HL-60 (cell line): ENCODE measurements around the gene PANK4.

Experiments used
- DNase-seq, 2 experiments: peaks; one replicate each; pipeline ENCODE4 v3.0.0-alpha.2; 2010 to 2020; ENCODE audit warnings: low read depth in 1 of 2, low spot score in 1 of 2
- H3K27ac ChIP-seq: fragments of 250-450 bp; sonication (Bioruptor Pico); replicated peaks from 2 replicates; pipeline ENCODE4 v1.5.1; 2020; ENCODE audit warnings: mild to moderate bottlenecking, moderate library complexity
- H3K27me3 ChIP-seq: fragments of 250-450 bp; sonication (Bioruptor Pico); 2 replicates; pipeline ENCODE4 v1.5.1; 2021; ENCODE audit warnings: mild to moderate bottlenecking, moderate library complexity; ENCODE audit not compliant: insufficient read depth, poor library complexity, severe bottlenecking
- H3K4me3 ChIP-seq: replicated peaks from 2 replicates; pipeline ENCODE4 v1.5.1; 2011; ENCODE audit warnings: mild to moderate bottlenecking, control low read depth, low read length; ENCODE audit not compliant: insufficient read depth
- GABPA ChIP-seq: IDR thresholded peaks from 2 replicates; pipeline ENCODE4 v1.6.1; 2012; ENCODE audit warnings: low read depth
- POLR2AphosphoS5 ChIP-seq: IDR thresholded peaks from 2 replicates; pipeline ENCODE4 v1.6.1; 2012; ENCODE audit warnings: low read depth
- SPI1 ChIP-seq: IDR thresholded peaks from 2 replicates; pipeline ENCODE4 v1.6.1; 2012; ENCODE audit warnings: low read depth, mild to moderate bottlenecking, borderline replicate concordance
- TF ChIP-seq, protein P1 (sequence below): IDR thresholded peaks from one replicate; pipeline ENCODE4 v1.5.1; 2011; ENCODE audit warnings: low read length, control low read depth, inconsistent platforms; ENCODE audit not compliant: insufficient read depth
- TF ChIP-seq, protein P2 (sequence below): IDR thresholded peaks from 2 replicates; pipeline ENCODE4 v1.6.1; 2012; ENCODE audit warnings: low read depth; ENCODE audit not compliant: insufficient replicate concordance

PANK4 gene

DNA sequence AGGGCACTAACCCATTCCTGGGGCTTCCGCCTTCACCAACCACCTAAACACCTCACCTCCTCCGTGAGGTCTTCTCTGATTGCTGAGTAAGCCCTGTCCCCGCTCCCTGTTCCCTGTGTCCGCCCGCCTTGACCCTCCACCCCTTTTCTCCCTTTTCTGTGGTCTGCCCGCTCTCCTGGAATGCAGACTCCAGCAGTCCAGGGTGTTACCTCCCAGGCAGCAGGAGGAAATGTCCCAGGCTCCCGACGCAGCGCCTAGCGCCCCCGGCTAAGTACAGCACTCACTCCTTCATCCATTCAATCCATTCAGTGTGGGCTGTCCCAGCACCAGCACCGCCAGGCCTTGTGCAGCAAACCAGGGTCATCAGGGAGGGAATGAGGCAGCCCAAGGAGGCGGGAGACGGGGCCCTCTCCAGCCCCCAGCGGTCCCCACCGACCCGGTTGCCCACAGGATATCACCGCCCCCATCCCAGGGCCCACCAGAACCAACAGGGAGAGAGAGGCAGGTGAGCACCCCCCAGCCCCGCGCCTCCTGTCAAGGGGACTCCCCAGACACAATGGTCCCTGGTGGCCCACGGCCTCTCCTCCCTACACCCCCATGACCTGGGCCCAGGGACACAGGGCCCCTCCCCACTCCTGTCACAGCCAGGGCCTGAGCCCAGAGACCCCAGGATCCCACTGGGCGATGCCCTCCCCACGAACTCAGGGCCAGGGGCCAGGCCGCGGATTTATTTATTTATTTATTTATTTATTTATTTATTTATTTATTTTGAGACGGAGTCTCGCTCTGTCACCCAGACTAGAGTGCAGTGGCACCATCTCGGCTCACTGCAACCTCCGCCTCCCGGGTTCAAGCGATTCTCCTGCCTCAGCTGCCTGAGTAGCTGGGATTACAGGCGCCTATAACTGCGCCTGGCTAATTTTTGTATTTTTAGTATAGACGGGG lies 40.0 kb upstream of the PANK4 start:
- no peak overlapping the region for H3K27ac ChIP-seq
- DNase-seq, result no peak

DNA sequence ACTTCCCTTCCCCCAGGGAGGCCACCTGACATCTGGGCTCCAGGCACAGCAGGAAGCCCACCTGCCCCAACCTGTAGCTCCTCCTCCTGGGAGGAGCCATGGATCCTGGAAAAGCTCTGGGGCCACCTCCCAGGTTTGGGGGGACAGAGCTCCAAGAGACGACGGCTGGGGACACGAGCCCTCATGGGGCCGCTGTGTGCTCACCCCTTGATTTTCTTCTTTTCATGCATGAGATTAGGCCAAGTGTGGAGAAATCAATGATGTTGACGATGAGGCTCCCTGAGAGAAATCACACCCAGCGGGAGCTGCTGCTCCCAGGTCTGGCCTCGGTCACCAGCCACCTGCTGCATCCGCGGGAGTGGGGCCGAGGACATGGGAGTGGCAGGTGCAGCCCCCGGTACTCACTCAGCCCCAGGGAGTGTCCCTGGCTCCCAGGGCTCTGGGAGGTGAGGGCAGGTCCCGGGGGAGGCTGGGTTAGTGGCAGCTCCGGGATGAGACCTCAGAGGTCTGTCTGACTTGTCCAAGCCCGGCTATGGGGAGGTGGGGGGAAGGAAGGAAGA lies 38.5 kb upstream of the PANK4 start:
- DNase-seq, result no peak
- H3K27me3 ChIP-seq, result no peaks in the 10 kb centered on the region
- TF ChIP-seq, protein P1, sequence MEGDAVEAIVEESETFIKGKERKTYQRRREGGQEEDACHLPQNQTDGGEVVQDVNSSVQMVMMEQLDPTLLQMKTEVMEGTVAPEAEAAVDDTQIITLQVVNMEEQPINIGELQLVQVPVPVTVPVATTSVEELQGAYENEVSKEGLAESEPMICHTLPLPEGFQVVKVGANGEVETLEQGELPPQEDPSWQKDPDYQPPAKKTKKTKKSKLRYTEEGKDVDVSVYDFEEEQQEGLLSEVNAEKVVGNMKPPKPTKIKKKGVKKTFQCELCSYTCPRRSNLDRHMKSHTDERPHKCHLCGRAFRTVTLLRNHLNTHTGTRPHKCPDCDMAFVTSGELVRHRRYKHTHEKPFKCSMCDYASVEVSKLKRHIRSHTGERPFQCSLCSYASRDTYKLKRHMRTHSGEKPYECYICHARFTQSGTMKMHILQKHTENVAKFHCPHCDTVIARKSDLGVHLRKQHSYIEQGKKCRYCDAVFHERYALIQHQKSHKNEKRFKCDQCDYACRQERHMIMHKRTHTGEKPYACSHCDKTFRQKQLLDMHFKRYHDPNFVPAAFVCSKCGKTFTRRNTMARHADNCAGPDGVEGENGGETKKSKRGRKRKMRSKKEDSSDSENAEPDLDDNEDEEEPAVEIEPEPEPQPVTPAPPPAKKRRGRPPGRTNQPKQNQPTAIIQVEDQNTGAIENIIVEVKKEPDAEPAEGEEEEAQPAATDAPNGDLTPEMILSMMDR, result no peak
- TF ChIP-seq SPI1 (no peak), POLR2AphosphoS5 (no peak)
- TF ChIP-seq, protein P2, sequence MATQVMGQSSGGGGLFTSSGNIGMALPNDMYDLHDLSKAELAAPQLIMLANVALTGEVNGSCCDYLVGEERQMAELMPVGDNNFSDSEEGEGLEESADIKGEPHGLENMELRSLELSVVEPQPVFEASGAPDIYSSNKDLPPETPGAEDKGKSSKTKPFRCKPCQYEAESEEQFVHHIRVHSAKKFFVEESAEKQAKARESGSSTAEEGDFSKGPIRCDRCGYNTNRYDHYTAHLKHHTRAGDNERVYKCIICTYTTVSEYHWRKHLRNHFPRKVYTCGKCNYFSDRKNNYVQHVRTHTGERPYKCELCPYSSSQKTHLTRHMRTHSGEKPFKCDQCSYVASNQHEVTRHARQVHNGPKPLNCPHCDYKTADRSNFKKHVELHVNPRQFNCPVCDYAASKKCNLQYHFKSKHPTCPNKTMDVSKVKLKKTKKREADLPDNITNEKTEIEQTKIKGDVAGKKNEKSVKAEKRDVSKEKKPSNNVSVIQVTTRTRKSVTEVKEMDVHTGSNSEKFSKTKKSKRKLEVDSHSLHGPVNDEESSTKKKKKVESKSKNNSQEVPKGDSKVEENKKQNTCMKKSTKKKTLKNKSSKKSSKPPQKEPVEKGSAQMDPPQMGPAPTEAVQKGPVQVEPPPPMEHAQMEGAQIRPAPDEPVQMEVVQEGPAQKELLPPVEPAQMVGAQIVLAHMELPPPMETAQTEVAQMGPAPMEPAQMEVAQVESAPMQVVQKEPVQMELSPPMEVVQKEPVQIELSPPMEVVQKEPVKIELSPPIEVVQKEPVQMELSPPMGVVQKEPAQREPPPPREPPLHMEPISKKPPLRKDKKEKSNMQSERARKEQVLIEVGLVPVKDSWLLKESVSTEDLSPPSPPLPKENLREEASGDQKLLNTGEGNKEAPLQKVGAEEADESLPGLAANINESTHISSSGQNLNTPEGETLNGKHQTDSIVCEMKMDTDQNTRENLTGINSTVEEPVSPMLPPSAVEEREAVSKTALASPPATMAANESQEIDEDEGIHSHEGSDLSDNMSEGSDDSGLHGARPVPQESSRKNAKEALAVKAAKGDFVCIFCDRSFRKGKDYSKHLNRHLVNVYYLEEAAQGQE, result no peak

More for the DNA sequence above, 40.0 kb upstream of the PANK4 start:
- no peak for TF ChIP-seq POLR2AphosphoS5
- TF ChIP-seq GABPA, result no peak
- TF ChIP-seq, protein P1, result no peak
- Histone ChIP-seq H3K4me3 (no peak overlapping the region), H3K27me3 (no peaks in the 10 kb centered on the region)

DNA sequence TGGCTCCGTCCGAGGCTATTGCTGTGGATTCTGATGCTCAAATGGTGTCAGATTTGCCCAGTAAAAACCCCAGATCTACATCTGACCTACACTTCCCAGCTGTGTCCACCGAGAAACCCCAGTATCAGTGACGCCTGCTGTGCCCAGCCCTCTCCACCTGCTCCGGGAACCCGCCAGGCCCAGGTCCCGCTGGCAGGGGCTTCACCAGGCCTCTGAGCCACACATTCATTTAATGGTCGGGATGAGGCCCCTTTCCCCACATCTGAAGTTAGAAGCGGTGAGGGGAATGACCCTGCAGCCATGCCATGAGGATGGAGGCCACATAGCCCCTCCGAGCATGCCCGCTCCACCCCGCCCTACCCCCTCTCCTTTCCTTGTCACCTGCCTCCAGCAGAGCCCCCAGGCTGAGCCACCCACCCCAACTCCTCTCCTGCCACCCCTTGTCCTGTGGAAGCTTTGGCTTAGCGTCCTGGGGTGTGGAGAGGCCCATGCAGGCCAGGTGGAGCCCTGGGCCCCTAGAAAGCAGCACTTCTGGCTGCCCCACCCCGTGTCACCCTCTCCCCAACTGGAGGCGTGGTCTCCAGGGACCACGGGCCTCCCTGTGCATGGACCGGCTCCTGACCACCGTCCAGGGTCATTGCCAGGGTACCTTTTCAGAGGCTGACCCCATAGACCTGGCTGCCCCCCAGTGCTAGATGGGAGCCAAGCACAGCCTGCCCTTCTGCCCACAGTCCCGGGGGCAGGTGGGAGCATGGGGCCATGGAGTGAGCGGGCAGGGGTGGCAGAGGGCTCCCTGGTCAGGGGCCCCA lies 37.8 kb upstream of the PANK4 start:
- no peaks in the 10 kb centered on the region for H3K27me3 ChIP-seq
- no peak for DNase-seq
- H3K4me3 ChIP-seq, result no peak overlapping the region
- no peak overlapping the region for H3K27ac ChIP-seq
- TF ChIP-seq, protein P1, result no peak

More for the DNA sequence above, 38.5 kb upstream of the PANK4 start:
- Histone ChIP-seq H3K27ac (no peak overlapping the region), H3K4me3 (no peak overlapping the region)

- no peak overlapping the region for H3K27ac ChIP-seq
- no peak overlapping the region for H3K4me3 ChIP-seq
- DNase-seq, result no peak
- H3K27me3 ChIP-seq, result no peaks in the 10 kb centered on the region
- TF ChIP-seq GABPA (no peak), SPI1 (no peak), POLR2AphosphoS5 (no peak)
- TF ChIP-seq, protein P1, result no peak
- TF ChIP-seq, protein P2, result no peak
Observed at GRCh38 chr1:2563205-2563604, 36.8 kb upstream of the PANK4 start.
